KOPT-K1 (cell line): ENCODE measurements around the gene NDST3.
"Not testable (repeated sequence)": the region's sequence is repeated elsewhere in the genome, so short reads cannot be mapped to it uniquely, and the experiment has no call there.

ENCODE experiments used
- H3K27ac ChIP-seq: fragments of 200-600 bp; sonication (generic); 2 replicates; pipeline ENCODE4 v1.5.1; 2016; ENCODE audit warnings: antibody characterized with exemption, mild to moderate bottlenecking, low read depth, low read length; ENCODE audit not compliant: poor library complexity, severe bottlenecking
- H3K36me3 ChIP-seq: fragments of 200-600 bp; sonication (generic); 2 replicates; pipeline ENCODE4 v1.5.1; 2017; ENCODE audit warnings: antibody characterized with exemption, mild to moderate bottlenecking, low read length, moderate library complexity; ENCODE audit not compliant: insufficient read depth
- H3K9me3 ChIP-seq: fragments of 200-600 bp; sonication (generic); 2 replicates; pipeline ENCODE4 v1.5.1; 2017; ENCODE audit warnings: antibody characterized with exemption, low read length, mild to moderate bottlenecking; ENCODE audit not compliant: insufficient read depth, poor library complexity, severe bottlenecking

NDST3 gene

GRCh38 chr4:118260309-118260708 is 226.0 kb downstream of the NDST3 start:
- peaks cover 19% of the 10 kb centered on the region for H3K36me3 ChIP-seq
- H3K27ac ChIP-seq, result no peak overlapping the region
- H3K9me3 ChIP-seq, result peaks cover 14% of the 10 kb centered on the region

GRCh38 chr4:118264096-118264495 is 229.8 kb downstream of the NDST3 start:
- Histone ChIP-seq H3K27ac (no peak overlapping the region), H3K36me3 (no peaks in the 10 kb centered on the region), H3K9me3 (peaks cover 19% of the 10 kb centered on the region)

GRCh38 chr4:118265312-118266144 is 231.2 kb downstream of the NDST3 start:
- H3K36me3 ChIP-seq, result no peaks in the 10 kb centered on the region
- H3K27ac ChIP-seq, result no peak overlapping the region
- peaks cover 19% of the 10 kb centered on the region for H3K9me3 ChIP-seq

- H3K36me3 ChIP-seq, H3K27ac ChIP-seq: not testable (repeated sequence)
- peaks cover 19% of the 10 kb centered on the region for H3K9me3 ChIP-seq
Observed at GRCh38 chr4:118266145-118266496, 231.8 kb downstream of the NDST3 start.

GRCh38 chr4:118268780-118269179 is 234.5 kb downstream of the NDST3 start:
- Histone ChIP-seq H3K9me3 (peaks cover 19% of the 10 kb centered on the region), H3K36me3 (no peaks in the 10 kb centered on the region), H3K27ac (no peak overlapping the region)

GRCh38 chr4:118270492-118270891 is 236.2 kb downstream of the NDST3 start:
- no peaks in the 10 kb centered on the region for H3K36me3 ChIP-seq
- no peak overlapping the region for H3K27ac ChIP-seq
- peaks cover 4% of the 10 kb centered on the region for H3K9me3 ChIP-seq

- Histone ChIP-seq H3K9me3 (no peaks in the 10 kb centered on the region), H3K36me3 (no peaks in the 10 kb centered on the region), H3K27ac (no peak overlapping the region)
Observed at GRCh38 chr4:118271788-118272187, 237.5 kb downstream of the NDST3 start.

- no peak overlapping the region for H3K27ac ChIP-seq
Observed at GRCh38 chr4:118273642-118274041, 239.4 kb downstream of the NDST3 start.

GRCh38 chr4:118276580-118276979 is 242.3 kb downstream of the NDST3 start:
- H3K9me3 ChIP-seq, result no peaks in the 10 kb centered on the region
- no peak overlapping the region for H3K27ac ChIP-seq
- H3K36me3 ChIP-seq, result peaks cover 29% of the 10 kb centered on the region

More at GRCh38 chr4:118273642-118274041, 239.4 kb downstream of the NDST3 start:
- Histone ChIP-seq H3K36me3 (no peaks in the 10 kb centered on the region), H3K9me3 (no peaks in the 10 kb centered on the region)

- Histone ChIP-seq H3K27ac (no peak overlapping the region), H3K36me3 (peaks cover 35% of the 10 kb centered on the region), H3K9me3 (no peaks in the 10 kb centered on the region)
Observed at GRCh38 chr4:118277243-118277642, 243.0 kb downstream of the NDST3 start.

- Histone ChIP-seq H3K36me3 (peaks cover 45% of the 10 kb centered on the region), H3K27ac (peak overlapping the region; percentile 92), H3K9me3 (no peaks in the 10 kb centered on the region)
Observed at GRCh38 chr4:118278473-118279274, 244.4 kb downstream of the NDST3 start.

- no peaks in the 10 kb centered on the region for H3K9me3 ChIP-seq
- peak overlapping the region; percentile 92 for H3K27ac ChIP-seq
- peaks cover 45% of the 10 kb centered on the region for H3K36me3 ChIP-seq
Observed at GRCh38 chr4:118279328-118279727, 245.0 kb downstream of the NDST3 start.

- no peaks in the 10 kb centered on the region for H3K9me3 ChIP-seq
- peaks cover 45% of the 10 kb centered on the region for H3K36me3 ChIP-seq
- peak overlapping the region; percentile 92 for H3K27ac ChIP-seq
Observed at GRCh38 chr4:118279920-118280432, 245.7 kb downstream of the NDST3 start.

- Histone ChIP-seq H3K9me3 (no peaks in the 10 kb centered on the region), H3K36me3 (peaks cover 45% of the 10 kb centered on the region), H3K27ac (peak overlapping the region; percentile 92)
Observed at GRCh38 chr4:118280501-118281218, 246.4 kb downstream of the NDST3 start.
